Left ventricle myocardium inferior (tissue), 1 donor: Measurements from ENCODE around the gene TBC1D2. TPM values are rescaled to one million over a fixed set of nuclear protein-coding genes. Genes with fewer than 3 reads are reported as not detected.
"Not testable (repeated sequence)": the region's sequence is repeated elsewhere in the genome, so short reads cannot be mapped to it uniquely, and the experiment has no call there.

Experiments used
- DNase-seq: peaks from one replicate; pipeline ENCODE4 v3.0.0-alpha.2; 2020
- H3K27ac ChIP-seq: fragments of 200-600 bp; replicated peaks from 2 replicates; pipeline ENCODE4 v1.8.0; 2021
- H3K27me3 ChIP-seq: fragments of 200-600 bp; 2 replicates; pipeline ENCODE4 v1.8.0; 2021; ENCODE audit warnings: low read depth
- H3K36me3 ChIP-seq: fragments of 200-600 bp; 2 replicates; pipeline ENCODE4 v1.8.0; 2021
- H3K4me1 ChIP-seq: fragments of 200-600 bp; 2 replicates; pipeline ENCODE4 v1.8.0; 2021
- H3K4me3 ChIP-seq: fragments of 200-600 bp; 2 replicates; pipeline ENCODE4 v1.8.0; 2021; ENCODE audit warnings: mild to moderate bottlenecking, moderate library complexity
- H3K9me3 ChIP-seq: fragments of 200-600 bp; replicated peaks from 2 replicates; pipeline ENCODE4 v1.8.0; 2021
- CTCF ChIP-seq: fragments of 200-600 bp; IDR thresholded peaks from 2 replicates; pipeline ENCODE4 v1.8.0; 2021; ENCODE audit warnings: antibody characterized with exemption, mild to moderate bottlenecking, borderline replicate concordance
- intact Hi-C: fragments of 100-400 bp; cut with micrococcal nuclease; formaldehyde crosslinking; loops from one replicate; pipeline ENCODE4 v1.11.0; 2022
- total RNA-seq: library from RNA; stranded (reverse); fragmentation: NEBNext Ultra II Directional; extraction: Animal tissue kit (Norgen Biotek cat#: 25700); gene quantifications from one replicate; pipeline ENCODE4 v1.2.1, GENCODE V29; 2021
- donor health status: DM: no; HTN: yes; CAD: no; lungs with severe emphysema.

Gene TBC1D2
- total RNA-seq, 1 donor from 2014 or later = 1.7 TPM

- Histone ChIP-seq H3K4me1 (no peaks in the 10 kb centered on the region), H3K9me3 (no peaks in the 10 kb centered on the region), H3K27me3 (peaks cover 30% of the 10 kb centered on the region), H3K27ac (no peak overlapping the region), H3K4me3 (no peak overlapping the region), H3K36me3 (no peaks in the 10 kb centered on the region)
- DNase-seq = no peak
- TF ChIP-seq CTCF = no peak
- intact Hi-C loops = no loop called here
Measured at GRCh38 chr9:98289614-98290201, 34.3 kb upstream of the TBC1D2 start.

GRCh38 chr9:98288881-98289280 lies 33.4 kb upstream of the TBC1D2 start:
- Histone ChIP-seq H3K4me1 (no peaks in the 10 kb centered on the region), H3K4me3 (no peak overlapping the region), H3K36me3 (no peaks in the 10 kb centered on the region), H3K27ac (no peak overlapping the region), H3K9me3 (no peaks in the 10 kb centered on the region), H3K27me3 (peaks cover 39% of the 10 kb centered on the region)
- intact Hi-C loops = no loop called here
- no peak for TF ChIP-seq CTCF
- DNase-seq = no peak

DNA sequence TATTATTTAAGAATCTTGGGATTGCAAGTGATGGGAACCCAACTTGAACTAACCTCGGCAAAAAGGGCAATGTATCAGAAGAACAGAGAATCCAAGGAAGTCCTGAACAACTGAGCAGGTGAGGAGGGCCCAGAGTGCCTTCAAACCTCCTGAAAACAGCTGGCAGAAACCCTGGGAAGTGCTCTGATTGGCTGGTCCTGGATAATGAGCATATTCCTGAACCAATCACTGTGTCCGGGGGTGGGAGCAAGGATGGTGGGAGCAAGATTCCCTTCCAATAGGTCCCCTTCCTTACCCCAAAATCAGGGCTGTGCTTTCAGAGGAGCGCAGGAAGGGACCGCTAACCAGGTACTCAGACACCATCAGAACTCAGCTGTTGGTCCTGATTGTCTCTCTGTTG lies 31.9 kb upstream of the TBC1D2 start:
- no peak overlapping the region for H3K27ac ChIP-seq
- intact Hi-C loops = no loop called here
- no peaks in the 10 kb centered on the region for H3K36me3 ChIP-seq
- no peaks in the 10 kb centered on the region for H3K9me3 ChIP-seq
- H3K27me3 ChIP-seq = peaks cover 52% of the 10 kb centered on the region
- TF ChIP-seq CTCF = no peak
- H3K4me1 ChIP-seq = no peaks in the 10 kb centered on the region
- H3K4me3 ChIP-seq = no peak overlapping the region
- DNase-seq = no peak

DNA sequence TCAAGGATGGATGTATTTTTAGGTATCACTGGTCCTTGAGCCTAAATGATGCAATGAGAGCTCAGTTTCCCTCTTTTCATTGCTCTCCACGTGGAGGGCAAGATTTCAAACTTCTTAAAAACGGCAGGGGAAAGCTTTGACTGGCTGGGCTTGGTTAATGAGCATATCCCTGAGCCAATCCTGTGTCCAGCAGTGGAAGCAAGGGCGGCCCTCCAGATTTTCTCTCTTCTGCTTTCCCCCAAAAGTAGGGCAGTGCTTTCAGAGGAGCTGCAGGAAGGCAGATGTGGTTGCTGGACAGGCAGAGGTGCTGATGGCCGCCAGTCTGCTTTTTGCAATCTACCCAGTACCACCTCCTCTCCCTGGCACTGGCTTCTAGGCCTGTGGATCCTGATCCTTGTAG lies 30.0 kb upstream of the TBC1D2 start:
- Histone ChIP-seq H3K27ac (no peak overlapping the region), H3K4me1 (no peaks in the 10 kb centered on the region), H3K4me3 (no peak overlapping the region), H3K36me3 (no peaks in the 10 kb centered on the region), H3K27me3 (peaks cover 64% of the 10 kb centered on the region), H3K9me3 (no peaks in the 10 kb centered on the region)
- no peak for DNase-seq
- no peak for TF ChIP-seq CTCF
- intact Hi-C loops = no loop called here

GRCh38 chr9:98284754-98285153 lies 29.3 kb upstream of the TBC1D2 start:
- no peak for TF ChIP-seq CTCF
- H3K27me3 ChIP-seq = peaks cover 70% of the 10 kb centered on the region
- no peak for DNase-seq
- no peaks in the 10 kb centered on the region for H3K9me3 ChIP-seq
- H3K4me1 ChIP-seq = no peaks in the 10 kb centered on the region
- no peak overlapping the region for H3K4me3 ChIP-seq
- H3K36me3 ChIP-seq = no peaks in the 10 kb centered on the region
- no peak overlapping the region for H3K27ac ChIP-seq
- intact Hi-C loops = no loop called here

GRCh38 chr9:98283143-98283542 lies 27.7 kb upstream of the TBC1D2 start:
- DNase-seq, H3K27ac ChIP-seq, H3K4me1 ChIP-seq, H3K9me3 ChIP-seq, intact Hi-C loops, H3K4me3 ChIP-seq, H3K36me3 ChIP-seq: not testable (repeated sequence)
- peaks cover 86% of the 10 kb centered on the region for H3K27me3 ChIP-seq
